ENCODE data around the gene CCDC159. TPM values are rescaled to one million over a fixed set of nuclear protein-coding genes. Genes with fewer than 3 reads are reported as not detected.
A peak's percentile ranks its signal among the peaks of the same experiment; 100 is the strongest.
"Not testable (repeated sequence)": the region's sequence is repeated elsewhere in the genome, so short reads cannot be mapped to it uniquely, and the experiment has no call there.

The CCDC159 gene
- total and polyA plus RNA-seq, 4 experiments from 2014 or later: 9.2 to 91.8 (median 53.8) TPM

DNA sequence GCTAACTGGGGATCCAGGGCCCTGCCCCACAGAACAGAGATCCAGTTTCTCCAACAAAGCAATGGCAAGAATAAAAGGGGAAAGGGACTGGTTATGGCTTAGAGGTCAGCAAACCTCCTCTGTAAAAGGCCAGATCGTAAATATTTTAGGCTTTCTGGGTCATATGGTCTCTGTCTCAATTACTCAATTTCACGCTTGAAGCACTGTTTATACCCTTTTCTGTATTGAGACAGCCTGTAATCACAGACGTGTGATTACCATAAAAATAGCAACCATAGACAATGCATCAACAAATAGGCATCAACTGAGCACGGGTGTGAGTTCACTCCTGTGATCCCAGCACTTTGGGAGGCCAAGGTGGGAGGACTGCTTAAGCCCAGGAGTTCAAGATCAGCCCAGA lies 16.2 kb upstream of the CCDC159 start:
- H3K4me3 ChIP-seq (ENCODE audit: low read length in 2 of 2): no peak overlapping the region
- H3K4me1 Mint-ChIP-seq: peaks cover 0 to 2% (median 0%) of the 10 kb centered on the region in 4 donors
- H3K27ac Mint-ChIP-seq: peak overlapping the region in 1 of 7 donors; percentile 60
- no peaks in the 10 kb centered on the region for H3K9me3 ChIP-seq (ENCODE audit: control insufficient read depth in 1 of 2, low read length in 2 of 2)
- H3K9me3 Mint-ChIP-seq: no peaks in the 10 kb centered on the region
- no peaks in the 10 kb centered on the region for H3K27me3 ChIP-seq (ENCODE audit: insufficient read depth, low read length)
- intact Hi-C loops (cut with micrococcal nuclease): no loop called here
- H3K36me3 ChIP-seq (ENCODE audit: insufficient read depth, low read length): no peaks in the 10 kb centered on the region
- no peaks in the 10 kb centered on the region for H3K4me1 ChIP-seq (ENCODE audit: insufficient read depth, low read length)
- ChIA-PET POLR2A (ENCODE audit: partially characterized antibody) (no interaction called here), CTCF (ENCODE audit: partially characterized antibody) (no interaction called here)
- H3K27ac ChIP-seq (ENCODE audit: low read depth, low read length): no peak overlapping the region
- H3K4me3 Mint-ChIP-seq: no peak overlapping the region
- DNase-seq: no peak
- peaks cover 22 to 27% of the 10 kb centered on the region in 2 donors for H3K36me3 Mint-ChIP-seq
- no peaks in the 10 kb centered on the region for H3K27me3 Mint-ChIP-seq

DNA sequence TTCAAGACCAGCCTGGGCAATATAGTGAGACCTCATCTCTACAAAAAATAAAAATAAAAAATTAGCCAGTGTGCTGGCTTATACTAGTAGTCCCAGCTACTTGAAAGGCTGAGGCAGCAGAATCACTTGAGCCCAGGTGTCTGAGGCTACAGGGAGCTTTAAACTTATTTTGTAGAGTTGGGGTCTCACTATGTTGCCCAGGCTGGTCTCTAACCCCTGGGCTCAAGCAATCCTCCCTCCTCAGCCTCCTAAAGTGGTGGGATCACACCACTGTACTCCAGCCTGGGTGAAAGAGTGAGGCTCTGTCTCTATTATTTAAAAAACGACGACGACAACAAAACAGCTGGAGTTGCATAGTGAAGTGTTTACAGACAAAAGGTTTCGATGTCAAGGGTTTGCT lies 14.8 kb upstream of the CCDC159 start:
- ChIA-PET CTCF (ENCODE audit: partially characterized antibody) (no interaction called here), POLR2A (ENCODE audit: partially characterized antibody) (no interaction called here)
- Mint-ChIP-seq H3K27me3 (no peaks in the 10 kb centered on the region), H3K36me3 (peaks cover 34 to 36% of the 10 kb centered on the region in 2 donors), H3K27ac (no peak overlapping the region), H3K4me3 (no peak overlapping the region), H3K4me1 (peaks cover 0 to 2% (median 0%) of the 10 kb centered on the region in 4 donors), H3K9me3 (no peaks in the 10 kb centered on the region)
- no peak overlapping the region for H3K27ac ChIP-seq (ENCODE audit: low read depth, low read length)
- H3K27me3 ChIP-seq (ENCODE audit: insufficient read depth, low read length): no peaks in the 10 kb centered on the region
- DNase-seq: no peak
- H3K4me3 ChIP-seq (ENCODE audit: low read length in 2 of 2): no peak overlapping the region
- H3K36me3 ChIP-seq (ENCODE audit: insufficient read depth, low read length): no peaks in the 10 kb centered on the region
- no peaks in the 10 kb centered on the region for H3K9me3 ChIP-seq (ENCODE audit: control insufficient read depth in 1 of 2, low read length in 2 of 2)
- no peaks in the 10 kb centered on the region for H3K4me1 ChIP-seq (ENCODE audit: insufficient read depth, low read length)
- intact Hi-C loops (cut with micrococcal nuclease): no loop called here

DNA sequence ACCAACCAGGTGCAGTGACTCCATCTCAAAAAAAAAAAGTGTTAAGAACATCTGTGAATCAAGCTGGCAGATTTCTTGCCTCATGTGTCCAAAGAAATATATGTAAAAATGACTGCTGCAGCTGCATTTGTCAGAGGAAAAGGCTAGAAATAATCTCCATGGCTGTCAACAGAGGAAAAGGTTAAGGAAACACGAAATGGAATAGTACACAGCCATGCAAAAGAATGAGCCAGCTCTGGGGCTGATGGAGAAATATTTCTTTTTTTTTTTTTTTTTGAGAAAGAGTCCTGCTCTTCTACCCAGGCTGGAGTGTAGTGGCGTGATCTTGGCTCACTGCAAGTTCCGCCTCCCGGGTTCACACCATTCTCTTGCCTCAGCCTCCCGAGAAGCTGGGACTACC lies 13.5 kb upstream of the CCDC159 start:
- H3K36me3 Mint-ChIP-seq: peaks cover 31 to 36% of the 10 kb centered on the region in 2 donors
- H3K4me1 ChIP-seq (ENCODE audit: insufficient read depth, low read length): peaks cover 9% of the 10 kb centered on the region
- no peaks in the 10 kb centered on the region for H3K27me3 Mint-ChIP-seq
- peaks cover 0 to 2% (median 0%) of the 10 kb centered on the region in 8 donors for H3K9me3 Mint-ChIP-seq
- peak overlapping the region in 1 of 7 donors; percentile 1 for H3K27ac Mint-ChIP-seq
- intact Hi-C loops (cut with micrococcal nuclease): no loop called here
- H3K27ac ChIP-seq (ENCODE audit: low read depth, low read length): no peak overlapping the region
- H3K4me3 Mint-ChIP-seq: no peak overlapping the region
- no peak overlapping the region for H3K4me3 ChIP-seq (ENCODE audit: low read length in 2 of 2)
- DNase-seq: no peak
- peaks cover 6 to 11% (median 9%) of the 10 kb centered on the region in 4 donors for H3K4me1 Mint-ChIP-seq
- H3K9me3 ChIP-seq (ENCODE audit: control insufficient read depth in 1 of 2, low read length in 2 of 2): no peaks in the 10 kb centered on the region
- H3K36me3 ChIP-seq (ENCODE audit: insufficient read depth, low read length): no peaks in the 10 kb centered on the region
- ChIA-PET CTCF (ENCODE audit: partially characterized antibody) (interaction anchor here (0.5 to 0.7 kb wide), 2 partner anchors 9 to 80 kb away, joined by 3 to 4 read pairs; no protein-coding TSS in a partner anchor), POLR2A (ENCODE audit: partially characterized antibody) (no interaction called here)
- no peaks in the 10 kb centered on the region for H3K27me3 ChIP-seq (ENCODE audit: insufficient read depth, low read length)

DNA sequence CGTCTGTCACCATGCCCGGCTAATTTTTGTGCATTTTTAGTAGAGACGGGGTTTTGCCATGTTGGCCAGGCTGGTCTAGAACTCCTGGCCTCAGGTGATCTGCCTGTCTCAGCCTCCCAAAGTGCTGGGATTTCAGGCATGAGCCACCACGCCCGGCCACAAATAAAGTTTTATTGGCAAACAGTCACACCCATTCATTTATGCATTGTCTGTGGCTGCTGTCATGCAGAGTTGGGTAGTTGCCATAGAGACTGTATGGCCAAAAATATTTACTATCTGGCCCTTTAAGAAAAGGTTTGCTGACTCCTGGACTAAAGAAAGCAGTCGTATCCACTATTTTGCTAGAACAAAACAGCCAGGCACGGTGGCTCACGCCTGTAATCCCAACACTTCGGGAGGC lies 12.5 kb upstream of the CCDC159 start:
- peaks cover 19% of the 10 kb centered on the region for H3K4me1 ChIP-seq (ENCODE audit: insufficient read depth, low read length)
- DNase-seq; H3K9me3 Mint-ChIP-seq; intact Hi-C loops (cut with micrococcal nuclease); H3K27ac ChIP-seq (ENCODE audit: low read depth, low read length); H3K4me3 Mint-ChIP-seq; H3K27me3 ChIP-seq (ENCODE audit: insufficient read depth, low read length); H3K36me3 ChIP-seq (ENCODE audit: insufficient read depth, low read length); H3K27me3 Mint-ChIP-seq; H3K9me3 ChIP-seq (ENCODE audit: control insufficient read depth in 1 of 2, low read length in 2 of 2); H3K4me3 ChIP-seq (ENCODE audit: low read length in 2 of 2); CTCF ChIA-PET (ENCODE audit: partially characterized antibody): not testable (repeated sequence)
- peak overlapping the region in 1 of 7 donors; percentile 37 for H3K27ac Mint-ChIP-seq
- POLR2A ChIA-PET (ENCODE audit: partially characterized antibody): interaction anchor here (0.8 kb wide), 1 partner anchor 11 kb away, joined by 3 read pairs; no protein-coding TSS in a partner anchor
- H3K4me1 Mint-ChIP-seq: peaks cover 12 to 21% (median 17%) of the 10 kb centered on the region in 4 donors
- peaks cover 33 to 36% of the 10 kb centered on the region in 2 donors for H3K36me3 Mint-ChIP-seq

DNA sequence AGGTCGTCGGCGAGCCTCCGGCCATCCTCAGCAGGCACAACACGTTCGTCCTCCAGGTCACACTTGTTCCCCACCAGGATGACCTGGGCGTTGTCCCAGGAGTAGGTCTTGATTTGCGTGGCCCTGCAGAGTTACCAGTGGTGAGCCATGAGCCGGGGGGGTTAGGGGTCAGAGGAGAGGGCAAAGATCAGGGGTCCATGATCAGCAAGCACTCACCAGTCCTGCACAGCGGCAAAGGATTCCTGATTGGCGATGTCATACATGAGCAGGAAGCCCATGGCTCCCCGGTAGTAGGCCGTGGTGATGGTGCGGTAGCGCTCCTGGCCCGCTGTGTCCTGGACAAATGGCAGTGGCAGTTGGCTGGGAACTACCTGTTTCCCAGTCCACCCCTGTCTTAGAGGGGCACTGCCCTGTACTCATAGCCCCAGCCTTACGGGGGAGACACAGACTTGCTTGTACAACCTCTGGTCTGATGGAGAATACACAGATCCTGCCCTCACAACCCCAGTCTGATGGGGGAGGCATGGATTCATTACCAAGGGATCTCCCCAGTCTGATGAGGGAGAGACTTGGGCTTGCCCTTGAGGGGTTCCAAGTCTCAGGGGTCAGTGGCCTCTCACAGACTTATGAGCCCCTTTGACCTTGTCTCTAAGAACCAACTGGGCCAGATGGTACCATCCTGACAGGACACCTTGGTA lies 10.7 kb upstream of the CCDC159 start:
- Histone ChIP-seq H3K27me3 (ENCODE audit: insufficient read depth, low read length) (no peaks in the 10 kb centered on the region), H3K9me3 (ENCODE audit: control insufficient read depth in 1 of 2, low read length in 2 of 2) (no peaks in the 10 kb centered on the region), H3K36me3 (ENCODE audit: insufficient read depth, low read length) (no peaks in the 10 kb centered on the region), H3K4me3 (ENCODE audit: low read length in 2 of 2) (no peak overlapping the region), H3K4me1 (ENCODE audit: insufficient read depth, low read length) (peaks cover 30% of the 10 kb centered on the region), H3K27ac (ENCODE audit: low read depth, low read length) (no peak overlapping the region)
- no peak for DNase-seq
- CTCF ChIA-PET (ENCODE audit: partially characterized antibody): no interaction called here
- intact Hi-C loops (cut with micrococcal nuclease): no loop called here
- Mint-ChIP-seq H3K27ac (no peak overlapping the region), H3K27me3 (no peaks in the 10 kb centered on the region), H3K36me3 (peaks cover 27 to 31% of the 10 kb centered on the region in 2 donors), H3K9me3 (peaks cover 0 to 2% (median 0%) of the 10 kb centered on the region in 8 donors), H3K4me3 (peak overlapping the region in 1 of 8 donors; percentile 45), H3K4me1 (peaks cover 16 to 32% (median 24%) of the 10 kb centered on the region in 4 donors)
- POLR2A ChIA-PET (ENCODE audit: partially characterized antibody): no interaction called here

DNA sequence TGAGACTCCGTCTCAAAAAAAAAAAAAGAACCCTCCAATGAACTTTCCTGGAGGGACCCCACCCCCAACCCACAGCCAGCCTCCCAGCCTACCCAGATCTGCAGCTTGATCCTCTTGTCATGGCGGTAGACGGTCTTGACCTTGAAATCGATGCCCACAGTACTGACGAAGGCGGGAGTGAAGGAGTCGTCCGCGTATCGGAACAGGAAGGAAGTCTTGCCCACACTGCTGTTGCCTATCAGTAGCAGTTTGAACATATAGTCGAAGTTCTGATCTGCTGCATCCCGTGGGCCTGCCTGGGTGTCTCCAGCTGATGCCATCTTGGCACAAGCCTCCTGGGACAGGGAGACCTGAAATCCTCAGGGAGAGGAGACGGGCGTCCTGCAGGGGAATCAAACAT lies 9.2 kb upstream of the CCDC159 start:
- no peak overlapping the region for H3K4me3 ChIP-seq (ENCODE audit: low read length in 2 of 2)
- POLR2A ChIA-PET (ENCODE audit: partially characterized antibody): interaction anchor here (1.5 kb wide), 1 partner anchor 44 kb away, joined by 4 read pairs; no protein-coding TSS in a partner anchor
- peak overlapping the region in 4 of 7 donors; percentile 53 to 76 (median 72) for H3K27ac Mint-ChIP-seq

DNA sequence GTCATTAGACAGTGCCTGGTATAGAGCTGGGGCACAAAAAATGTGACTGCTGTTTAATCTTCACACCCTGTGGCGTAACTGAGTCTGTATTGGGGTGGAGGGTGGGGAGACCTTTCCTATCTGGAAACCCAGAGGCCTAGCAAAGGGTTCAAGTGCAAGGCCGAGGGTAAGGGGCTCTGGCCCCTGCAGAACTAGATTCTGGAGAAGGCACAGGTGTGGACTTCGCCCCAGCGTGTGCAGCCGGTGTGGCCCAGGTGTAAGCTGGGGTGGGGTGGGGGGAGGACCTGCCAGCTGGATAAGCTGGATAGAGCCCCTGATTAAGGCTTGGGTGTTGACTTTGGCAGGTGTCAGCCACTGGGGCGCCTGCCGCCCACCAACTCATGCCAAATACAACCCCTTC lies 8.2 kb upstream of the CCDC159 start:
- H3K9me3 ChIP-seq (ENCODE audit: control insufficient read depth in 1 of 2, low read length in 2 of 2): no peaks in the 10 kb centered on the region
- H3K36me3 ChIP-seq (ENCODE audit: insufficient read depth, low read length): no peaks in the 10 kb centered on the region
- intact Hi-C loops (cut with micrococcal nuclease): no loop called here
- no peaks in the 10 kb centered on the region for H3K27me3 Mint-ChIP-seq
- no peaks in the 10 kb centered on the region for H3K27me3 ChIP-seq (ENCODE audit: insufficient read depth, low read length)
- peaks cover 16 to 32% (median 24%) of the 10 kb centered on the region in 4 donors for H3K4me1 Mint-ChIP-seq
- no peak overlapping the region for H3K4me3 ChIP-seq (ENCODE audit: low read length in 2 of 2)
- H3K4me3 Mint-ChIP-seq: peak overlapping the region in 5 of 8 donors; percentile 22 to 79 (median 31)
- CTCF ChIA-PET (ENCODE audit: partially characterized antibody): interaction anchor here (0.9 kb wide), 1 partner anchor 45 kb away, joined by 3 read pairs; no protein-coding TSS in a partner anchor
- H3K4me1 ChIP-seq (ENCODE audit: insufficient read depth, low read length): peaks cover 30% of the 10 kb centered on the region
- DNase-seq: no peak
- peak overlapping the region in 3 of 7 donors; percentile 36 to 74 (median 41) for H3K27ac Mint-ChIP-seq
- peaks cover 0 to 2% (median 0%) of the 10 kb centered on the region in 8 donors for H3K9me3 Mint-ChIP-seq
- H3K27ac ChIP-seq (ENCODE audit: low read depth, low read length): no peak overlapping the region
- POLR2A ChIA-PET (ENCODE audit: partially characterized antibody): interaction anchor here (0.8 to 1.0 kb wide), 2 partner anchors 17 to 42 kb away, joined by 3 to 4 read pairs; no protein-coding TSS in a partner anchor
- peaks cover 22 to 27% of the 10 kb centered on the region in 2 donors for H3K36me3 Mint-ChIP-seq

More for the DNA sequence above, 9.2 kb upstream of the CCDC159 start:
- peaks cover 30% of the 10 kb centered on the region for H3K4me1 ChIP-seq (ENCODE audit: insufficient read depth, low read length)
- H3K27ac ChIP-seq (ENCODE audit: low read depth, low read length): no peak overlapping the region
- intact Hi-C loops (cut with micrococcal nuclease): no loop called here
- peak overlapping the region in 5 of 8 donors; percentile 2 to 78 (median 43) for H3K4me3 Mint-ChIP-seq
- CTCF ChIA-PET (ENCODE audit: partially characterized antibody): no interaction called here
- no peaks in the 10 kb centered on the region for H3K27me3 ChIP-seq (ENCODE audit: insufficient read depth, low read length)
- H3K4me1 Mint-ChIP-seq: peaks cover 16 to 32% (median 24%) of the 10 kb centered on the region in 4 donors
- no peaks in the 10 kb centered on the region for H3K27me3 Mint-ChIP-seq
- H3K36me3 Mint-ChIP-seq: peaks cover 24 to 31% of the 10 kb centered on the region in 2 donors
- H3K9me3 Mint-ChIP-seq: peaks cover 0 to 2% (median 0%) of the 10 kb centered on the region in 8 donors
- H3K9me3 ChIP-seq (ENCODE audit: control insufficient read depth in 1 of 2, low read length in 2 of 2): no peaks in the 10 kb centered on the region
- DNase-seq: no peak
- no peaks in the 10 kb centered on the region for H3K36me3 ChIP-seq (ENCODE audit: insufficient read depth, low read length)

Data from CD4-positive, alpha-beta memory T cell (primary cell).